H1 (cell line): ENCODE data around the gene TLE1. TPM values are rescaled to one million over a fixed set of nuclear protein-coding genes. Genes with fewer than 3 reads are reported as not detected.

Source experiments
- BACH1 ChIP-seq: IDR thresholded peaks from 2 replicates; pipeline ENCODE4 v1.6.1; 2012; ENCODE audit warnings: low read length, improper control_type of control experiment
- CEBPB ChIP-seq: IDR thresholded peaks from 2 replicates; pipeline ENCODE4 v1.6.1; 2012; ENCODE audit warnings: low read depth, low read length
- EP300 ChIP-seq, 2 experiments: IDR thresholded peaks; 1 replicate in 1 of 2; 2 replicates in 1 of 2; pipeline ENCODE4 v1.6.1; 2011 to 2012; ENCODE audit warnings: low read depth in 2 of 2, low read length in 2 of 2, mild to moderate bottlenecking in 2 of 2, borderline replicate concordance in 1 of 2, inconsistent platforms in 1 of 2, moderate library complexity in 1 of 2
- NANOG ChIP-seq: IDR thresholded peaks from 2 replicates; pipeline ENCODE4 v1.6.1; 2011; ENCODE audit warnings: low read length, low read depth, mild to moderate bottlenecking, inconsistent platforms; ENCODE audit not compliant: insufficient read depth, poor library complexity, severe bottlenecking
- NRF1 ChIP-seq: IDR thresholded peaks from 2 replicates; pipeline ENCODE4 v1.6.1; 2011; ENCODE audit warnings: mild to moderate bottlenecking, low read depth, low read length, improper control_type of control experiment
- RXRA ChIP-seq: IDR thresholded peaks from 2 replicates; pipeline ENCODE4 v1.6.1; 2011; ENCODE audit warnings: low read depth, mild to moderate bottlenecking, low read length, moderate library complexity; ENCODE audit not compliant: insufficient read depth
- polyA plus RNA-seq, 7 experiments: library from polyadenylated mRNA; depleted of rRNA in 3 of 7; stranded (reverse) in 5 of 7; unstranded in 2 of 7; fragments of >200 nt in 5 of 7; fragments of 200-250 nt in 2 of 7; gene quantifications; 1 replicate in 5 of 7; 2 replicates in 1 of 7; 4 replicates in 1 of 7; pipeline versions ENCODE4 v1.2.1 to v1.2.3, GENCODE V29; 2011 to 2013; ENCODE audit warnings: missing spikeins in 2 of 7, mixed read lengths in 2 of 7
- total RNA-seq: library from RNA; stranded (reverse); fragmentation: NEBNext Ultra II Directional; extraction: Animal tissue kit (Norgen Biotek cat#: 25700); gene quantifications from 2 replicates; pipeline ENCODE4 v1.2.1, GENCODE V29; 2021

The TLE1 gene
- total and polyA plus RNA-seq, 2 of the 8 experiments (the other 6 are each of a cell fraction or from before 2014, with no cell fraction given), result 81.8 to 91.6 TPM

- no peak for TF ChIP-seq EP300 (IDR thresholded peaks at IDR 0.05; ENCODE audit: borderline replicate concordance in 1 of 2, low read depth in 2 of 2, low read length in 2 of 2)
- no peak for TF ChIP-seq NRF1
- TF ChIP-seq NANOG, result no peak
- TF ChIP-seq RXRA, result no peak
- no peak for TF ChIP-seq BACH1
- no peak for TF ChIP-seq CEBPB
These were observed 104.1 kb downstream of the TLE1 start (continued) for GRCh38 chr9:81585191-81585763.
